Stimulated activated CD8-positive, alpha-beta memory T cell treated with anti-CD3 and anti-CD28 coated beads, Interleukin-15, amount 100 ng/mL, for 48 hours (primary cell): ENCODE data around the gene TXNL4B.
"Not testable (repeated sequence)": the region's sequence is repeated elsewhere in the genome, so short reads cannot be mapped to it uniquely, and the experiment has no call there.

ENCODE experiments used
- DNase-seq, 2 donors: peaks; one replicate each; pipeline ENCODE4 v3.0.0-alpha.2; 2020; ENCODE audit warnings: low read depth in 2 of 2

TXNL4B gene

DNA sequence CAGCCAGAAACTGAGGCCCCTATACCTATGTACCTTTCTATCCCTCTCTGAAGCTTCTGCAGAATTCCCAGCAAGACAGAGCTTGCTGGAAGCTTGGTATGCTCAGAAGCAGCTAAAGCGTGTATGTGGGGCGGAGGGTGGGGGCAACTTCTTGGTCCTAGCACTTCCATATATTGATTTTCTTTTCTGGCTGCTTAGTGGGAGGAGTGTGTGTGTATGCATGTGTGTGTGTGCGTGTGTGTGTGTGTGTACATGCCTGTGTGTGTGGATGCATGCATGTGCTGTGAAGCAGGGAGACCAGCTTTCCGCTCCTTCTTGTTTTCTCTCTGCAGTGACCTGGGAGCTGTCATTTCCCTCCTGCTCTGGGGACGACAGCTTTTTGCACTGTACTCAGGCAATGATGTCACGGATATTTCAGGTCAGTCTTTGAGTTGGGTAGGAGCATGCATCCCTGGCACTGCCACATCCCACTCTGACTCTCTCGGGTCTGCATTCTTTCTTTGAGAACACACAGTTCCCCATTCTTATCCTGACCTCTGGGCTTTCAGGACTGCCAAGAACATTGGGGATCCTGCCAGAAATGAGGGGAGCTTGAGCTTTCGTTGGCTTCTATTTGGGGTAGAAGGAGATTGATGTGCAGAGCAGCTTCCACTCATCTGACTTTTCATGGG is 19.7 kb downstream of the TXNL4B start:
- no peak for DNase-seq

DNA sequence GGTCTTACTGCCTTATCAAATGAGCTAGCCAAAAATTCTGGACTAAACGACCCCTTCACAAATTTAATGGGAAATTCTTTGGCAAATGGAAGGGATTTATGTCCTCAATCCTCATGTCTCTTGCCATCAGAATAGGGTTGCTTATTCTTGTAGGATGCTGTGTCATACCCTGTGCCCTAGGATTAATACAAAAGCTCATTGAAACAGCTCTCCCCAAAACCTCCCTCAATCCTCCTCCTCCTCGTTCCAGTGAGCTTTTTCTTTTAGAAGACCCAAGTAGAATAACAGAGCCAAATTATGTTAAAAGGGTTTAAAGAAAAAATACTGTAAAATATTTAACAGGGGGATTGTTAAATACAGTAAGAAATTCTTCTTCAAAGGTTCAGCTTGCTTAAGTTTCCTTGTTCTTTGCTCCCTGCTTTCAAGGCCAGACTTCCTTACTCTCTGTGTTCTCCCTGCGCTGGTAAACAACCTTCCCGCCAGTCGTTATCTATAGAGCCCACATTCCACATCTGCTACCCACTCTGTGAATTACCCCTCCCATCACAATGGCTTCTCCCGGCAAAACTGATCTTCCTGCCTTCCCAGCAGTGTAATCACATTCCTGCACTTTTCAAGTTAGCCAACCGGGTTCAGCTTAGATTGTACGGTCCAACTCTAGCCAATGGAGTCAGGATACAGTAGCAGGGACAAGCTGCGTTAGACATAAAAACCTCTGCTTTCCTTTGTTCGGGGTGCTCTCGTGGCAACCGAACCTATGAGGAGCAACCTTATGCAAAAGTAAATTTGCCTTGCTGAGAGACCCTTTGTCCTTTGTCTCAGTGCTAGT is 20.7 kb downstream of the TXNL4B start:
- DNase-seq = no peak

DNA sequence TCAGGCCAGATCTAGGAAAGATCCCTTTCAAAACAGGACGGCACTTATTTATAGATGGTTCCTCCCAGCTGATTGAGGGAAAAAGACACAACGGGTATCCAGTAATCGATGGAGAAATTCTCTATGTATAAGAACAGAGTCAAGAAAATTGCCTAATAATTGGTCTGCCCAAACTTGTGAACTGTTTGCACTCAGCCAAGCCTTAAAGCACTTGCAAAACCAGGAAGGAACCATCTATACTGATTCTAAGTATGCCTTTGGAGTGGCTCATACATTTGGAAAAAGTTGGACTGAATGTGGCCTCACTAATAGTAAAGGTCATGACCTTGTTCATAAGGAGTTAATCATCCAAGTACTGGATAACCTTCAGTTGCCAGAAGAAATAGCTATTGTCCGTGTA is 24.5 kb downstream of the TXNL4B start:
- no peak for DNase-seq

DNA sequence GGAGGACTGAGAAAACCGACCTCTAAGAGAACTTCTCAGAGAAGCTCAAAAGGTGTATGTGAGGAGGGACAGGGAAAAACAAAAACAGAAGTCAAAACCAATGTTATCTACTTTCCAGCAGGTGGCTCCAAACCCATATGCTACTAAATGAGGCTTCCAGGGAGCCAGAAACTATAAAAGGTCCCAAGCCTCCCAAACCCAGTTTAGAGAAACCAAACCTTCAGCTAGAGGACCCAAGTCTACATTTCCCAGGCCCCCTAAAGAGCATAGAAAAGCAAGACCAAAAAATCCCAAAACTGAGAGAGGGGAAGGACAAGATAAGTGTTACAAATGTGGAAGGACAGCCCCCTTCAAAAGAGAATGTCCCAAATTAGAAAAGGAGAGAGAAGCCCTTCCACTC is 26.7 kb downstream of the TXNL4B start:
- no peak for DNase-seq

DNA sequence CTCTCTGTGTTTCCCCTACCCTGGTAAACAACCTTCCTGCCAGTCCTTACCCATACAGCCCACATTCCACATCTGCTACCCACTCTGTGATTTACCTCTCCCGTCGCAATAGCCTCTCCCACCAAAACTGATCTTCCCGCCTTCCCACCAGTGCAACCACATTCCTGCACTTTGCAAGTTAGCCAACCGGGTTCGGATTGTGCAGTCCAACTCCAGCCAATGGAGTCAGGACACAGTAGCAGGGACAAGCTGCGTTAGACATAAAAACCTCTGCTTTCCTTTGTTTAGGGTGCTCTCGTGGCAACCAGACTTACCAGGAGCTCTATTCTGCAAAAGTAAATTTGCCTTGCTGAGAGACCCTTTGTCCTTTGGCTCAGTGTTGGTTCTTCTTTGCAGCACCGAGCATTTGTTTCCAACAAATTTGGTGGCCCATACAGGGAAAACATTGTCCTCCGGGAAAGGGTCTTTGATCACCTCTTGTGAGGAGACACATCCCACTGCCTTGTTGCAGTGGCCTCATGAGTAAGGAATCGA is 29.0 kb downstream of the TXNL4B start:
- DNase-seq = no peak

DNA sequence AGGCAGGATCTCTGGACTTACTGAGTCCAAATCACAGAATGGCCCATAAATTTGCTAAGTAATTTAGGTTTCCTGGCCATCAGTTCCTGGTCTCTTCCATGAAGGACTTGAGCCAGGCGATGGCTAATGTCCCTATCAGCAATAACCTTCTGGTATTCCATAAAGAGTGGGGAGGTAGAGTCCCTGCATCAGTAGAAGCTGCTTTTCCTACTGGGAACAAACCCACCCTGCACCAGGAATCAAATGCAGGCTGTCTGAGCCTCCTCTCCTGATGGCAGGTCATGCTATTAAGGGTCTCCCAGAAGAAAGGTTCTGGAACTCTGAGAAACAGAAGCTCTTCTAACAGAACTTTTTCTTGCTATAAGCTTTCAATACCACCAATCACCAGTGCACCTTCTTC is 31.9 kb downstream of the TXNL4B start:
- DNase-seq = no peak

DNA sequence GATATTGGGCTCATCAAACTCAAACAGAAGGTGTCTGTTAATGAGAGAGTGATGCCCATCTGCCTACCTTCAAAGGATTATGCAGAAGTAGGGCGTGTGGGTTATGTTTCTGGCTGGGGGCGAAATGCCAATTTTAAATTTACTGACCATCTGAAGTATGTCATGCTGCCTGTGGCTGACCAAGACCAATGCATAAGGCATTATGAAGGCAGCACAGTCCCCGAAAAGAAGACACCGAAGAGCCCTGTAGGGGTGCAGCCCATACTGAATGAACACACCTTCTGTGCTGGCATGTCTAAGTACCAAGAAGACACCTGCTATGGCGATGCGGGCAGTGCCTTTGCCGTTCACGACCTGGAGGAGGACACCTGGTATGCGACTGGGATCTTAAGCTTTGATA is 33.0 kb downstream of the TXNL4B start:
- no peak for DNase-seq

DNA sequence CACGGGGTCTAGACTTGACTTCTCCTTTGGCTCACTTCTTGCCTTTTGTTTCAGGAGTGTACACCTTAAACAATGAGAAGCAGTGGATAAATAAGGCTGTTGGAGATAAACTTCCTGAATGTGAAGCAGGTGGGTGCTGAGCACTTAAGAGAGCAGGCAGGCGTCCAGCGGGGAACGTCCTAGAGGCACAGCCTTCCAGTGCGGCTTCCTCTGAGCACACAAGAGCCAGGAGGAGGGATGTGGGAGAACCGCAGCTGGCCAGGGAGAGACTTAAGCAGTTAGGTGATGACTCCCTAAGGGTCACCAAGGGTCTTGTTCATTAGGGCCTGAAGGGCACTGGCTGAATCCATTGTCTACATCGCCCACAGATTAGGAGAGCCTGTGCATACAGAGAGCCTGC is 34.4 kb downstream of the TXNL4B start:
- not testable (repeated sequence) for DNase-seq

DNA sequence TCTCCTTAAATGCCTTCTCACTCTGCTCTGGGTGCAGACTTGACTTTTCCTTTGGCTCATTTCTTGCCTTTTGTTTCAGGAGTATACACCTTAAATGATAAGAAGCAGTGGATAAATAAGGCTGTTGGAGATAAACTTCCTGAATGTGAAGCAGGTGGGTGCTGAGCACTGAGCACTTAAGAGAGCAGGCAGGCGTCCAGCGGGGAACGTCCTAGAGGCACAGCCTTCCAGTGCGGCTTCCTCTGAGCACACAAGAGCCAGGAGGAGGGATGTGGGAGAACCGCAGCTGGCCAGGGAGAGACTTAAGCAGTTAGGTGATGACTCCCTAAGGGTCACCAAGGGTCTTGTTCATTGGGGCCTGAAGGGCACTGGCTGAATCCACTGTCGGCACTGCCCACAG is 36.1 kb downstream of the TXNL4B start:
- not testable (repeated sequence) for DNase-seq

DNA sequence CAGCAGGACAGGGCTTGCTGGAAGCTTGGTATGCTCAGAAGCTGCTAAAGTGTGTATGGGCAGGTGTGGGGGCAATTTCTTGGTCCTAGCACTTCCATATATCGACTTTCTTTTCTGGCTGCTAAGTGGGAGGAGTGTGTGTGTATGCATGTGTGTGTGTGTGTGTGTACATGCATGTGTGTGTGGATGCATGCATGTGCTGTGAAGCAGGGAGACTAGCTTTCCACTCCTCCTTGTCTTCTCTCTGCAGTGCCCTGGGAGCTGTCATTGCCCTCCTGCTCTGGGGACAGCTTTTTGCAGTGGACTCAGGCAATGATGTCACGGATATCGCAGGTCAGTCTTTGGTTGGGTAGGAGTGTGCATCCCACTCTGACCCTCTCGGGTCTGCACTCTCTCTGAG is 37.5 kb downstream of the TXNL4B start:
- DNase-seq = no peak

DNA sequence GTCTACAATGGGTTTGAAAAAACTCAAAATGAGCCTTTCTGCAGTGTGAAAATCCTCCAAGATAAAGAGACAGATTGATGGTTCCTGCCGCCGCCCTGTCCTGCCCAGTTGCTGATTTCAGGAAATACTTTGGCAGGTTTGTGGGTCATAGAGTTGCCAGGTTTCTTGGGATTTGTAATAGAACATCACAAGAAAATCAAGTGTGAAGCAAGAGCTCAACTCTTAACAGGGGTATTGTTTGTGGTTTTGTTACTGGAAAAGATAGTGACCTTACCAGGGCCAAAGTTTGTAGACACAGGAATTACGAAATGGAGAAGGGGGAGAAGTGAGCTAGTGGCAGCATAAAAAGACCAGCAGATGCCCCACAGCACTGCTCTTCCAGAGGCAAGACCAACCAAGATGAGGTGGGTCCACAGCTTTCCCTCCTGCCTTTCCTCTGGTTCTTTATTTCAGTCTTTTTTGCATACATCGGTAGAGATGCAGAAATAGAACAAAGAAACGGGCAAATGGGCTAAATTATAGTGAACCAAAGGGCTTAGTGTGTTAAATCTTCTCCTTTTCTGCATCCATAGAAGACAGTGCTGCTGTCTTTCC is 39.1 kb downstream of the TXNL4B start, which contains the start of gene HP:
Gene HP (plus strand): TSS at position 252 of the 594 bp plus-strand sequence. CDS start 148 bp downstream, at position 400.
- not testable (repeated sequence) for DNase-seq

DNA sequence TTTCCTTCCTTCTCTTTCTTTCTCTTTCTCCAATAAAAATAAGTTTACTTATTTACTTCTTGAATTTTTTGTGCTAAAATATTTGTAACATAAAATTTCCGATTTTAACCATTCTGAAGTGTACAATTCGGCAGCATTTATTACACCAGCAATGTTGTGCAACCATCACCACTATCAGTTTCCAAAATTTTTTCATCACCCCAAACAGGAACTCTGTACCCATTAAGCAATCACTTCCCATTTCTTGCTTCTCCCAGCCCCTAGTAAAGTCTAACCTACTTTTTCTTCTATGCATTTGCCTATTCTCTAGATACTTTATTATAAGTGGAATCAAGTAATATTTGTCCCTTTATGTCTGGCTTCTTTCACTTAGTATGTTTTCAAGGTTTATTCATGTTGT is 41.6 kb downstream of the TXNL4B start:
- no peak for DNase-seq

DNA sequence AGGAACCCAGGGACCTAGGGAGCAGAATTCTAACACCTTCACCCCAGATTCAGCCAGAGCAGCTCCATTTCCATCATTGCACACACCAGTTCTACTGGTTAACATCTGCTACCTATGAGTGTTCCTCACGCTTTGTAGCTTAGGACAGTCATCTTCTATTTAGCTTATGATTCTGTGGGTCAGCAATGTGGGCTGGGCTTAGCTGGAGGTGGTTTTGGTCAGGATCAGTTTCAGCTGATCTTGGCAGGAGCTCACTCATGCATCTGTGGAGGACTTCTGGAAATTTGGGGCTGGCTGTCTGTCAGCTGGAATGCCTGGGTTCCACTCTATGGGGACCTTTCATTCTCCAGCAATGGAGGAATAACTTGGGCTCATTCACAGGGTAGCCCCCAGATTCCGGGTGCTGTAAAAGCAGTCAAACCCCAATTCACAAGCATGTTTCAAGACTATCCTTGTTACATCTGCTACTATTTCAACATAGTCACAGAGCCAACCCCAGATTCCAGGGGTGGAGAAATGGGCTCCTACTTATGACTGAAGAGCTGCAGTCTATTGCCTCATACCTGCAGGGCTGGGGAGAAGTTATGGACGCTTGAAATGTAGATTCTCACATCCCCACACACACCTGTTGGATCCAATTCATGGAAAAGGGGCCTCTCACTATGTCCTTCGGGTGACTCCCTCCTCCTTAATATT is 42.5 kb downstream of the TXNL4B start:
- no peak for DNase-seq

DNA sequence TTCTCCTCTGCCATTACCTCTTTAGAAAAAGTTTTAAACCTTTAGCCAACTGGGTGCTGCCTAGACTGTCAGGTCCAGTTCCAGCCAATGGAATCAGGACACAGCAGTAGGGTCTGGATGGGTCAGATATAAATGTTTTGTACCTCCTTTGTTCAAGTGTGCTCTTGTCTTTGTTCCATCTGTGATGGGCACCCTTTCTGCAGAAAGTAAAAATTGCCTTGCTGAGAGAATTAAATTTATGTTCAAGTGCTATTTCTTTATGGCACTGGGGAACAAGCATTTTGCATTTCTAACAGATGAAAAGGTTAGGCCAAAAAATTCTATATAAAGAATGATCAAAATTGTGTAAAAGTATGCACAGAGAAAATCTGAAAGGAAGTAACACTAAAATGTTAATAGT is 44.3 kb downstream of the TXNL4B start:
- no peak for DNase-seq

DNA sequence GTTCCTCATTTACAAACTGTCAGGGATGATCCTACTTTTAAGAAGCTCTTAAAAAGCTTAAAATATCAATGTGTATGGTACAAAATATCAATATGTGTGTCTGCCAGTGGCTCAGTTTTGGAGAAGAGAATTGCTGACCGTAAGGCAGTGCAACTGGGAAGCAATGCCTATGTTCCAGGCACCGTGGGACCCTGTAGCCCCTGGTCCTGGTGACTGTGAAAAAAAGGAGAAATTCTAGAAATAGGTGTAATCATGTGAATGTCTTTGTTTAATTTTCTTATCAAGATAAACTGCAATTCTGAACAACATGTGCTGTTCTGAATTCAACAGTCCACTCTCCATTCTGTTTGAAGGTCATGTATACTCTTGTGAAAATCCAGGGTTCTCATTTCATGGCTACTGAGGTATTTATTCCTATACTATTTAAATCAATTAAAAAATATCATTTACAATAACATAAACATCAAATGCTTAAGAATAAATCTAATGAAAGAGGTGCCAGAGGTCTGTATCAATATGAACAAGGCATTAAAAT is 48.5 kb downstream of the TXNL4B start:
- DNase-seq = no peak

DNA sequence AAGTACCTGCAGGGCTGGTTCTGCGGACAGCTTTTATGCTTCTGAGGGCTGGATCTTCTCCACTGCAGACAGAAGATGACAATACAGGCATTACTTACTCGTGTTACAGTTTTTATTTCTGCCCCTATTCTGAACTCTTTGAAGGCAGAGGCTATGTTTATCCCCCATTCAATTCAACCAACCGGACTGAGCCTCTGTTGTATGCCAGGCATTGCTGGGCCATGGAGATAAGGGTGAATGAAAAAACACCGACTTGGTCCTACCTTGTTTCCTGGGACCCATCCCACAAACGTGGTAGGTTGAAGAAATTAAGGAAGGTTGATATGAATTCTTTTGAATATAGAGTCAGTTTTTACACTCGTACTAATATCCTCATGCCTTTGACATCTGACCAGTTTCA is 49.1 kb downstream of the TXNL4B start:
- DNase-seq = no peak

DNA sequence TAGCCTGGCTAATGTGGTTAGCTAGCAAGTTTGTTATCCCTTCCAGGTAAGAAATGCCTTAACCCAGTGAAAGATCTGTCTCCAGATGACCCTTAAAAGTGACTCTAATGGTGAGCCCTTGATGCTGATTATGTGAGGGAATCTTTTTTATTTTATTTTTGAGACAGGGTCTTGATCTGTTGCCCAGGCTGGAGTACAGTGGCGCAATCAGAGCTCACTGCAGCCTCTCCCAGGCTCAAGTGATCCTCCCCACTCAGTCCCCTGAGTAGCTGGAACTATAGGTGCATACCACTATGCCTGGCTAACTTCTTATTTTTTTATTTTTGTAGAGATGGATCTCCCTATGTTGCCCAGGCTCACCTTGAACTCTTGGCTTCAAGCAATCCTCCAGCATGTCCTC is 49.9 kb downstream of the TXNL4B start:
- DNase-seq = no peak

DNA sequence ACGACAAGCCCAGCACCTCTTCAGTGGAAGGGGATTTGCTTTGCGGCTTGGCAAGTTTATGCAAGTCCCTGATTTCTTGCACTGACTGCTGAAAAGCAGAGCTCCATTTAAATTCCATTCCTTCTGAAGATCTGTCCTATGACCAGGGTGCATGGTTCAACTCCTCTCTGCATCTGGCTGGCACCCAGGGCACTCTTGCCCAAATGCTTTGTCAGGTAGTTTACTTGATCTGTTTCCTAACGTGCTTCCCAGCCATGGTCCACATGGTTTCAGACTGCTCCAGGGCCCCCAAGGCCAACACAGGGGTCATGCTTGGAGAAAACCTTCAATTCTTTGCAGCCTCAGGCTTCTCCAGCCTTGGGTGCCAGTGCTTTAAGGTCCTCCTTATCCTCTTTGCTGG is 50.4 kb downstream of the TXNL4B start:
- no peak for DNase-seq

DNA sequence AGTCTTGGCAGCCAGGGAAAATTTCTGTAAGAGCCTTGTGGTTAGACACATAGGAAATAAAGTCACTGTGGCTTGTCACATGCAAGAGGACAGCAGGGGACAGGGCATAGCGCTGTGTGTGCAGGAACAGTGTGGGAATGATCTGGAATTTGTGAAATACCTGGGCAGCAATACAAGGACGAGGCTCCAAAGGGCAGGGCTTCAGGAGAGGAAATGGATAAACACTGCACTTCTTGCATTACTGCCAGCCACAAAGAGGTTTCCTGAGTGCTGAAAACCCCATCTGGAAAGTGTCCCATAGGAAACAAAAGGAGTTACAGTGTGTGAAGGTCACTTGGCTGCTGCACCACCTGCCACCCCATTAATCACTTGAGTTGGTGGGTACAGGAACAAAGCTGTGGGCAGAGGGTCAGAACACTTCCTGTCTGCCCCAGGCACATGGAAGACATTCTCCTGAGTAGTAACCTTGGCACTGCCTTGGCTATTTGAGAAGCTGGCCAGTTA is 51.2 kb downstream of the TXNL4B start:
- no peak for DNase-seq

DNA sequence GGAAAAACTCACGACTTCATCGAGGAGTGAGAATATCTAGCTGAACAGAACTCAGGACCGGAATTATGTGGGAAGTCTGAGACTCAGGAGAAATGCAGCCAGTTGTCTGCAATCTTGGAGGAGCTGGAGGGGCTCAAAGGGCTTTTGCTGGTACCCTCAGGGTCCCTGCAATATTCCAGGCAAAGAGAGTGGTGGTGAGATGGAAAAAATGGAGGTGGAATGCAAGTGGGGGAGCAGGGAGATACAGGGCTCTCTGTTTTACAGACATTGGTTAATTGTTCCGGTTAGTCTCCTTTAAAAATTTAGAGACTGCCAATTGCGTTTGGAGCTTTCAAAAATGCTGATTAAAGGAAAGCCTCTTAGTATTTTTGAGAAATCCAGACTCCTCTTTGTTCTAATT is 57.3 kb downstream of the TXNL4B start:
- no peak for DNase-seq
